Lung (tissue), 12 donors: ENCODE data around the gene CFAP45. TPM values are rescaled to one million over a fixed set of nuclear protein-coding genes. Genes with fewer than 3 reads are reported as not detected.

Source experiments
- ATAC-seq: fragments of 200-7000 bp; cut with Tn5 transposase; one replicate; pipeline ENCODE4 v1.9.1; 2020; ENCODE audit warnings: moderate number of reproducible peaks; ENCODE audit not compliant: insufficient read depth, low FRiP score
- DNase-seq, 3 donors: peaks; one replicate each; pipeline ENCODE4 v3.0.0-alpha.2; 2013 to 2017
- H3K27ac ChIP-seq, 2 donors: one replicate each; pipeline ENCODE4 v1.5.1; 2013; ENCODE audit warnings: mild to moderate bottlenecking in 2 of 2, moderate library complexity in 2 of 2, control low read depth in 1 of 2, inconsistent platforms in 1 of 2, low read depth in 1 of 2, low read length in 1 of 2
- H3K27me3 ChIP-seq, 3 donors: one replicate each; pipeline ENCODE4 v1.5.1; 2013; ENCODE audit warnings: low read length in 2 of 3; ENCODE audit not compliant: control insufficient read depth in 3 of 3, insufficient read depth in 3 of 3
- H3K36me3 ChIP-seq, 4 donors: one replicate each; pipeline ENCODE4 v1.5.1; 2013; ENCODE audit warnings: low read length in 4 of 4, mild to moderate bottlenecking in 1 of 4, moderate library complexity in 1 of 4; ENCODE audit not compliant: control insufficient read depth in 4 of 4, insufficient read depth in 4 of 4
- H3K4me1 ChIP-seq, 5 donors: one replicate each; pipeline ENCODE4 v1.5.1; 2013; ENCODE audit warnings: low read length in 5 of 5, mild to moderate bottlenecking in 2 of 5, moderate library complexity in 1 of 5; ENCODE audit not compliant: control insufficient read depth in 5 of 5, insufficient read depth in 5 of 5
- H3K4me3 ChIP-seq: one replicate; pipeline ENCODE4 v1.5.1; 2013; ENCODE audit warnings: mild to moderate bottlenecking, control low read depth, moderate library complexity
- H3K9ac ChIP-seq, 2 donors: one replicate each; pipeline ENCODE4 v1.5.1; 2013; ENCODE audit warnings: low read length in 2 of 2, control low read depth in 1 of 2; ENCODE audit not compliant: insufficient read depth in 1 of 2
- H3K9me3 ChIP-seq, 4 donors: one replicate each; pipeline ENCODE4 v1.5.1; 2013; ENCODE audit warnings: low read length in 3 of 4, mild to moderate bottlenecking in 1 of 4, moderate library complexity in 1 of 4; ENCODE audit not compliant: control insufficient read depth in 4 of 4, insufficient read depth in 3 of 4
- CTCF ChIP-seq: IDR thresholded peaks from 2 replicates; pipeline ENCODE4 v1.5.1; 2012; ENCODE audit warnings: mild to moderate bottlenecking; ENCODE audit errors: control extremely low read depth, extremely low read depth
- WGBS, 2 donors: extraction: QIAGEN DNeasy Blood & Tissue Kit; methylation state at CpG; one replicate each; pipeline ENCODE4 v1.1.7; 2013; 5-methylcytosine and 5-hydroxymethylcytosine counted together
- polyA plus RNA-seq, 2 donors: library from polyadenylated mRNA; stranded (reverse); fragments of 200-250 nt; gene quantifications; one replicate each; pipeline ENCODE4 v1.2.1, GENCODE V29; 2013
- total RNA-seq, 2 donors: library from RNA; depleted of rRNA in 1 of 2; stranded (reverse); fragments of >200 nt in 1 of 2; gene quantifications; one replicate each; pipeline ENCODE4 v1.2.1, GENCODE V29; 2014 to 2021
- donor health status: control.
- donor health status: control.
- donor health status: Bipolar disorder and iron deficiency.
- donor health status: healthy.
- donor health status: DM: yes; HTN: yes; CAD: no.

Gene CFAP45
- total and polyA plus RNA-seq, 4 donors, result 9.4 to 29.5 (median 13.1) TPM

DNA sequence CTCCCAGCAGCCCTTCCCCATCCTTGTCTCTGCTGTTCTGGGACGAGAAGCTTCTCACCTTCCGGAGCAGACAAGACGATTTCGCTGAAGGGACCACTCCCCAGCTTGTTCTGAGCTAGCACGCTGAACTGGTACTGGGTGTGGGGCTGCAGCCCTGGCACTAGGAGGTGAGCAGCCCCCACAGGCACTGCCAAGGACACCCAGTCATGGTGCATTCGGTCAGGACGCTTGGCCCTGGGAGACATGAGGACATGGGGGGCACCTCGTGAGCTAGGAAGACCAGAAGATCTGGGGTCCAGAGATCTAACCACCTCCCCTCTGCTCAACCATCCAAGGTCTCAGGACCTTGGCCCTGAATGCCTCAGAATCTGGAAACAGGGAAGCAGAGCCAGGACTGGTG is 30.7 kb upstream of the CFAP45 start:
- no peak for ATAC-seq
- Histone ChIP-seq H3K9me3 (no peaks in the 10 kb centered on the region), H3K4me3 (no peak overlapping the region), H3K9ac (no peak overlapping the region), H3K27ac (no peak overlapping the region), H3K36me3 (no peaks in the 10 kb centered on the region), H3K27me3 (no peaks in the 10 kb centered on the region), H3K4me1 (peaks cover 0 to 11% (median 0%) of the 10 kb centered on the region in 5 donors)
- no peak for DNase-seq
- TF ChIP-seq CTCF, result no peak
- WGBS, 2 donors, result 97 to 98% methylated on average over 8 of the region's 8 CpGs

DNA sequence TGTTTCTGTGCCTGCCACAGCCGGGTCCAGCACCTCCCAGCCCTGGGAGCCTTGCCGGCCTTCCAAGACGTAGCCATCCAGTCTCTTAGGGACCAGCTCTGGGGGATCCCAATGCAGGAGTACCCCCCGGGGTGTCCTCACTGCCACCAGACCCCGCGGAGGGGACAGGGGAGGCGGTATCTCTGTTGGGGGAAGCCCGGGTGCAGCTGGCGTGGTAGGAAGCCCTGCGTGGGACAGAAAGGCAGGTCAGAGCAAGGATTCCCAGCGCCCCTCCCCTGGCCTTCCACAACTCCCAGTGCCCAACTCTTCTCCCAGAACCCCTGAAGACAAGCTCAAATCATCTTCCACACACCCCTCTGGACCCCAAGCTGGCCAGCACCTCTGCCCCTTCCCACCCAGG is 30.3 kb upstream of the CFAP45 start:
- H3K36me3 ChIP-seq, result no peaks in the 10 kb centered on the region
- H3K27me3 ChIP-seq, result no peaks in the 10 kb centered on the region
- H3K4me1 ChIP-seq, result peaks cover 0 to 12% (median 0%) of the 10 kb centered on the region in 5 donors
- no peak overlapping the region for H3K27ac ChIP-seq
- no peak overlapping the region for H3K9ac ChIP-seq
- DNase-seq (no peak), ATAC-seq (no peak)
- 93 to 94% methylated on average over 11 of the region's 11 CpGs for WGBS, 2 donors
- no peak for TF ChIP-seq CTCF
- H3K9me3 ChIP-seq, result no peaks in the 10 kb centered on the region
- H3K4me3 ChIP-seq, result no peak overlapping the region

GRCh38 chr1:159929155-159930051 is 29.4 kb upstream of the CFAP45 start:
- DNase-seq, result no peak
- Histone ChIP-seq H3K27ac (no peak overlapping the region), H3K9ac (no peak overlapping the region)

More at GRCh38 chr1:159929155-159930051, 29.4 kb upstream of the CFAP45 start:
- TF ChIP-seq CTCF, result no peak
- peaks cover 0 to 6% (median 0%) of the 10 kb centered on the region in 4 donors for H3K36me3 ChIP-seq
- H3K4me3 ChIP-seq, result no peak overlapping the region
- no peaks in the 10 kb centered on the region for H3K27me3 ChIP-seq
- H3K9me3 ChIP-seq, result no peaks in the 10 kb centered on the region
- no peak for ATAC-seq
- peaks cover 0 to 14% (median 0%) of the 10 kb centered on the region in 5 donors for H3K4me1 ChIP-seq
- 84 to 89% methylated on average over 48 of the region's 48 CpGs for WGBS, 2 donors
